GM10266 (cell line): ENCODE measurements around the gene RDH16.

Source experiments
- DNase-seq: peaks from one replicate; pipeline ENCODE4 v3.0.0; 2012; ENCODE audit errors: extremely low spot score
- TF ChIP-seq, protein P1 (sequence below): IDR thresholded peaks from 2 replicates; pipeline ENCODE4 v1.5.1; 2012; ENCODE audit warnings: mild to moderate bottlenecking, low read depth; ENCODE audit not compliant: control insufficient read depth, insufficient read depth; ENCODE audit errors: missing control alignments

The RDH16 gene

DNA sequence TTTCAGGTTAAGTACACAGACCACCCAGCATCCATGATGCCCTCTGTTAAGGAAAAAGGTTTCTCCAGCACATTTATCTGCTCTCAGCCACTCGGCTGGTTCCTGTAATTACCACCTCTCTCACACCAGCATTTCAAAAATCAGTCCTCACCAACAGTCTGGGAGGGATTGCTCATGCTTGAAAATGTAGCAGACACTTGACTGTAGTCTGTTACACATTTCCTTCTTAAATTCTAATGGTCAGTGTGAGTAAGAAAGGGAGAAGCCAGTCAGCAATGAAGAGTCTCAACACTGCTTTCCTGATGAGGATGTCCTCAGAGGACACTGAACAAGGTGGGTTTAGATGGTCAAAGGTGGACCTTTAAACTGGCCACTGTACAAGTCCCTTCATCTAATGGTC, 43.0 kb upstream of the RDH16 start:
- no peak for DNase-seq
- TF ChIP-seq, protein P1, sequence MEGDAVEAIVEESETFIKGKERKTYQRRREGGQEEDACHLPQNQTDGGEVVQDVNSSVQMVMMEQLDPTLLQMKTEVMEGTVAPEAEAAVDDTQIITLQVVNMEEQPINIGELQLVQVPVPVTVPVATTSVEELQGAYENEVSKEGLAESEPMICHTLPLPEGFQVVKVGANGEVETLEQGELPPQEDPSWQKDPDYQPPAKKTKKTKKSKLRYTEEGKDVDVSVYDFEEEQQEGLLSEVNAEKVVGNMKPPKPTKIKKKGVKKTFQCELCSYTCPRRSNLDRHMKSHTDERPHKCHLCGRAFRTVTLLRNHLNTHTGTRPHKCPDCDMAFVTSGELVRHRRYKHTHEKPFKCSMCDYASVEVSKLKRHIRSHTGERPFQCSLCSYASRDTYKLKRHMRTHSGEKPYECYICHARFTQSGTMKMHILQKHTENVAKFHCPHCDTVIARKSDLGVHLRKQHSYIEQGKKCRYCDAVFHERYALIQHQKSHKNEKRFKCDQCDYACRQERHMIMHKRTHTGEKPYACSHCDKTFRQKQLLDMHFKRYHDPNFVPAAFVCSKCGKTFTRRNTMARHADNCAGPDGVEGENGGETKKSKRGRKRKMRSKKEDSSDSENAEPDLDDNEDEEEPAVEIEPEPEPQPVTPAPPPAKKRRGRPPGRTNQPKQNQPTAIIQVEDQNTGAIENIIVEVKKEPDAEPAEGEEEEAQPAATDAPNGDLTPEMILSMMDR, result no peak

DNA sequence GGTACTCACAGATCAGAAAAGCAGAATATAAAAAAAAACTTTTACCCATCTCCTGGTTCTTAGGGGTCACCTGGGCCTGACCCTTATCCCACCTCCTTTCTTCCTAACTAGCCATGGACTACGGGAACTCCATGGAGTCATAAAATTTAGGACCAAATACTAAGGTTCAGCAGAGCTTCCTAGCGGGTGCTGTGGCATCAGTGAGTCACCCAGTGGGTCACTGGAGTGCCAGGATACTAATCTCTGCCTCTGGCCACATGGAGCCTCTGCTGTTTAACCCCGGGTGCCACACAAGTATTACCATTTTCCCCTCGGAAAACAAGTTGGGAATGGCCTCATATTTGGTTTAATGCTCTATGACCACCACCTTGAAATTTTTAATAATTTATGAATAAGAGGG, 42.0 kb upstream of the RDH16 start:
- DNase-seq, result no peak
- TF ChIP-seq, protein P1, result no peak

DNA sequence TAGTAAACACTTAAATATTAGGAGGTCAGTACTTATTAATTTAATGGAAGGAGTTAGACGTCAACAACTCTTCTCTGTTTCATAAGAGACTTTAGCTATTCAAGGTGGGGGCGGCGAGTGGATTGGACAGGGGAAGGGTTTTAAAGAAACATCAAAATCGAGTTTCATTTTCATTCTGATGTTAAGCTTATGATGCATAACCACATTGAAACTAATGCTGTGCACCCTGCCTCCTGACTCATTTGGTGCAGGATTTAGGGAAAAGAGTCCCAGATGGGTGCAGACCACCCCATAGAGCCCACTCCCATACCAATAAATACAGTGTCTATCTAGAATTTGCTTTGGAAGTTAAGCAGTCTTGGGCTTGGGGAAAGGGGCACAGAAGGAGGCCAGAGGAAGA, 41.6 kb upstream of the RDH16 start:
- peak; percentile 81 for DNase-seq
- TF ChIP-seq, protein P1, result no peak

DNA sequence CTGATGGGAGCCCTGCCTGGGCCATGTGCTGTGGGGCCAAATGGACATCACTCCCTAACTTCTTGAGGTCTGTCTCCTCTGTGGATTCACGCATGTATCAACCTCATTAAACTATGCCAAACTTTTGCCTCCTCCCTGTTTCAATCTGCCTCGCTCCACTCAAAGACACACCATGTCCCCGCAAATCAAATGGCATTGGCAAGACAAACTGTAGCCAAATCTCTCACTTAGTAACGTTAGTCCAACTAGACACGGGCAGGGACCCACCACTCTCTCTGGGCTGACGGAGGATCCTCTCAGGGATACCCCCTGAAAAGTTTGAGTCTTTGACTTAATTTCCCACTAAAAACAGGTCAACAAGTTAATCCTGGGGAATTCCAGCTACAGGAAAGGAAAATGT, 40.9 kb upstream of the RDH16 start:
- no peak for DNase-seq
- TF ChIP-seq, protein P1, result no peak

DNA sequence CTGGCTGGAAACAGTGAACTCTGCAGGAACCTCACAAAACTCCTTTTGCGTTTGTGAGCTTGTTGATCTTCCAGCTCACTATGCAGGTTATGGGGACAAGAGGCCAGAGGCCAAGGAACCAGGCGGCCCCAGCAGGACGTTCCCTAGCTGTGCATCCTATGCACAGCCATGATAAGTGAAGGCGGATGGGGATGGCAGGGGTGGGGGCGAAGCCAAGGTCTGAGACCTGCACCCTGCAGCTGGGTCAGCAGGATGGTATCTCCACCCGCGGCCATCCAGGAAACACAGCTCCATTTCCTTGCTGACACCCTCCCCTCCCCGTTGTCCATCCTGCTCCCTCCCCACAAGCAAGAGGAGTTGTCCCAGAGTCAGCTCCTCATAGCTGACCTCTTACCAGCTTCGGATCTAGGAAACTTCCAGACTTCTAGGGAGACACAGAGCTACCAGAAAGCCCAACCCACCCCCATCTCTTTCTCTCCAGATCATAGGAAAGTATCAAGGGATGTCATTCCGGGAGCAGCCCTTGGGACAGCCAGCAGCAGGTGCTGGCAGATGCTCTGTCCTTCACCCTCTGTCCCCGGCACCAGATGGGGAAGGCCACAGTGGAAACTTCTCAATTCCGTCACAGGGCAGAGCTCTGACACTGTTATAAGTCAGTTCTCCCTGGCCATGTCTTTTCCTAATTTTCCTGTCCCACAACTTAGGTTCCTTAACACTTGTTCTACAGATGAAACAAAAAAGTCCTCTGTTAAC, 39.6 kb upstream of the RDH16 start:
- no peak for DNase-seq
- TF ChIP-seq, protein P1, result no peak

DNA sequence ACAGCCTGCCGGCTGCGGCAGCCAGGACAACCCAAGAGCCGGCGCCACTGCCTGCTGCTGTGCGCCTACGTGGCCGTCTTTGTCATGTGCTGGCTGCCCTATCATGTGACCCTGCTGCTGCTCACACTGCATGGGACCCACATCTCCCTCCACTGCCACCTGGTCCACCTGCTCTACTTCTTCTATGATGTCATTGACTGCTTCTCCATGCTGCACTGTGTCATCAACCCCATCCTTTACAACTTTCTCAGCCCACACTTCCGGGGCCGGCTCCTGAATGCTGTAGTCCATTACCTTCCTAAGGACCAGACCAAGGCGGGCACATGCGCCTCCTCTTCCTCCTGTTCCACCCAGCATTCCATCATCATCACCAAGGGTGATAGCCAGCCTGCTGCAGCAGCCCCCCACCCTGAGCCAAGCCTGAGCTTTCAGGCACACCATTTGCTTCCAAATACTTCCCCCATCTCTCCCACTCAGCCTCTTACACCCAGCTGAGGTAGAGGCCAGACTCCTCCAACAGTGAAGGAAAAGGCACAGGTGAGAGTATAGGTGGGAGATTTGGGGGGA, 38.6 kb upstream of the RDH16 start:
- DNase-seq, result no peak
- TF ChIP-seq, protein P1, result no peak

DNA sequence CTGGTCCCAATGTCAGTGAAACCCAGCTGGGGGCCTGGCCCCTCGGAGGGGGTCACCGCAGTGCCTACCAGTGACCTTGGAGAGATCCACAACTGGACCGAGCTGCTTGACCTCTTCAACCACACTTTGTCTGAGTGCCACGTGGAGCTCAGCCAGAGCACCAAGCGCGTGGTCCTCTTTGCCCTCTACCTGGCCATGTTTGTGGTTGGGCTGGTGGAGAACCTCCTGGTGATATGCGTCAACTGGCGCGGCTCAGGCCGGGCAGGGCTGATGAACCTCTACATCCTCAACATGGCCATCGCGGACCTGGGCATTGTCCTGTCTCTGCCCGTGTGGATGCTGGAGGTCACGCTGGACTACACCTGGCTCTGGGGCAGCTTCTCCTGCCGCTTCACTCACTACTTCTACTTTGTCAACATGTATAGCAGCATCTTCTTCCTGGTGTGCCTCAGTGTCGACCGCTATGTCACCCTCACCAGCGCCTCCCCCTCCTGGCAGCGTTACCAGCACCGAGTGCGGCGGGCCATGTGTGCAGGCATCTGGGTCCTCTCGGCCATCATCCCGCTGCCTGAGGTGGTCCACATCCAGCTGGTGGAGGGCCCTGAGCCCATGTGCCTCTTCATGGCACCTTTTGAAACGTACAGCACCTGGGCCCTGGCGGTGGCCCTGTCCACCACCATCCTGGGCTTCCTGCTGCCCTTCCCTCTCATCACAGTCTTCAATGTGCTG, 38.0 kb upstream of the RDH16 start:
- TF ChIP-seq, protein P1, result no peak
- no peak for DNase-seq
